Activated CD4-positive, alpha-beta memory T cell treated with anti-CD3 and anti-CD28 coated beads for 36 hours (primary cell): ENCODE data around the gene CATSPERD. TPM values are rescaled to one million over a fixed set of nuclear protein-coding genes. Genes with fewer than 3 reads are reported as not detected.
"Not testable (repeated sequence)": the region's sequence is repeated elsewhere in the genome, so short reads cannot be mapped to it uniquely, and the experiment has no call there.

Source experiments
- CTCF ChIA-PET: fragments of 350-600 bp; sonication (Branson Sonifier 250); formaldehyde crosslinking; loops from one replicate; lab custom pipeline; 2021; ENCODE audit warnings: antibody characterized with exemption, inconsistent platforms; lab: Charles Lee
- POLR2A ChIA-PET: fragments of 350-600 bp; sonication (Branson Sonifier 250); formaldehyde crosslinking; loops from one replicate; lab custom pipeline; 2021; ENCODE audit warnings: antibody characterized with exemption; lab: Charles Lee
- DNase-seq: peaks from one replicate; pipeline ENCODE4 v3.0.0-alpha.2; 2020
- H3K27ac Mint-ChIP-seq: one replicate; pipeline ENCODE4 v1.8.0; 2021; ENCODE audit warnings: mixed read lengths
- H3K27me3 Mint-ChIP-seq: one replicate; pipeline ENCODE4 v1.8.0; 2021; ENCODE audit warnings: mixed read lengths
- H3K36me3 Mint-ChIP-seq: one replicate; pipeline ENCODE4 v1.8.0; 2021; ENCODE audit warnings: mixed read lengths
- H3K4me1 Mint-ChIP-seq: one replicate; pipeline ENCODE4 v1.8.0; 2021; ENCODE audit warnings: low read depth, mixed read lengths
- H3K4me3 Mint-ChIP-seq: one replicate; pipeline ENCODE4 v1.8.0; 2021; ENCODE audit warnings: mild to moderate bottlenecking, mixed read lengths
- H3K9me3 Mint-ChIP-seq: one replicate; pipeline ENCODE4 v1.8.0; 2021; ENCODE audit warnings: mixed read lengths
- intact Hi-C: fragments of 100-400 bp; cut with micrococcal nuclease; formaldehyde crosslinking; loops from one replicate; pipeline ENCODE4 v1.15.1; 2023
- total RNA-seq, 2 experiments: library from RNA; stranded (reverse); gene quantifications; one replicate each; pipeline ENCODE4 v1.2.3, GENCODE V29; 2021

CATSPERD gene
- total RNA-seq, 2 experiments from 2014 or later, result not detected

- no peak overlapping the region for H3K27ac Mint-ChIP-seq
- POLR2A ChIA-PET, result interaction anchor here (1.3 to 2.3 kb wide), 6 partner anchors 8 to 141 kb away, joined by 3 to 13 read pairs (median 4); partner anchors contain the start of genes CATSPERD, DUS3L, LONP1 and SAFB
- H3K27me3 Mint-ChIP-seq, result no peaks in the 10 kb centered on the region
- H3K9me3 Mint-ChIP-seq, result no peaks in the 10 kb centered on the region
- CTCF ChIA-PET, result interaction anchor here (0.6 to 5.6 kb wide), 13 partner anchors 9 to 117 kb away, joined by 3 to 103 read pairs (median 5); partner anchors contain the start of genes CATSPERD, DUS3L and LONP1
- intact Hi-C loops, result loop anchor here (10.0 kb wide), 1 partner anchor 267 kb away; no protein-coding TSS in a partner anchor
- peaks cover 24% of the 10 kb centered on the region for H3K4me1 Mint-ChIP-seq
- peaks cover 26% of the 10 kb centered on the region for H3K36me3 Mint-ChIP-seq
- peak overlapping the region; percentile 71 for H3K4me3 Mint-ChIP-seq
- no peak for DNase-seq
These were observed 32.9 kb upstream of the CATSPERD start for GRCh38 chr19:5687360-5688198.

GRCh38 chr19:5688262-5688881, 32.1 kb upstream of the CATSPERD start:
- peaks cover 31% of the 10 kb centered on the region for H3K4me1 Mint-ChIP-seq

DNA sequence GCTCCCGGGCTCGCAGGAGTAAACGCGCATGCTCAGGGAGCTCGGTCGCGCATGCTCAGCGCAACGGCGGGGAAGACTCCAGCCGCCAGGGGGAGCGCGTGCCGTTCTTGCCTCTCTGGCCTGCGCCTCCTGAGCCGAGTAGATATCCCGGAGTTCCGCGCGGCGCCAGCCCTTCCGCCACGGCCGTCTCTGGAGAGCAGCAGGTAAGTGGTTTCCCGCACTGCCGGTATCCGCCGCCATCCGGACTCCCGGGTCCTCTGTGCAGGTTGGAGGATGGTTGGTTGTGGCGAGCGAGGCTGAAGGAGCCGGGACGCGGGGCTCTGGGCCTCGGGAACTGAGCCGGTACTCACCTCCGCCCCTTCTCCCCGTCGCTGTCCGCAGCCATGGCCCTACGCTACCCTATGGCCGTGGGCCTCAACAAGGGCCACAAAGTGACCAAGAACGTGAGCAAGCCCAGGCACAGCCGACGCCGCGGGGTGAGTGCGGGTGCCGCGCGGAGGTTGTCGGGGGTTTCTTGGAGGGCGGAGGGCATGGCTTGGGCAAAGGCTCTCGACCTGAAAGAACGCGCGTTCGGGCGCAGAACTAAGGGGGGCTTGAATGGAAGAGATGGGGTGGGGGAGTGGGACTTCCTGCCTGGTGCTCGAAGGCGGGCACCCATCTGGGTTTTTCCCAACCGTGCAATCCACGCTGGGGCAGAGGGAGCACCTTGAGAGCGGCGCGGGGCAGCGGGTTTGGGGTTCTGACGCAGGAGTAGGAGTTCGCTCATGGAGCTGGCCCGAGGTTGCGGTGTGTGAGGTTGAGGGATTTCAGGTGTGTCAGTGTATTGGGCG, 30.1 kb upstream of the CATSPERD start, which contains the start of gene RPL36:
Gene RPL36, plus strand, starts transcription at position 171 of the 830 bp plus-strand sequence. Its CDS starts 213 bp downstream, at position 384.
- Mint-ChIP-seq H3K36me3 (peaks cover 42% of the 10 kb centered on the region), H3K4me3 (peak within 1 kb of the TSS; percentile 96), H3K9me3 (no peaks in the 10 kb centered on the region), H3K27me3 (no peaks in the 10 kb centered on the region), H3K27ac (peak within 1 kb of the TSS; percentile 95), H3K4me1 (peaks cover 31% of the 10 kb centered on the region)
- DNase-seq, result peak; percentile 99
- ChIA-PET CTCF (interaction anchor here (0.6 to 5.6 kb wide), 32 partner anchors 8 to 899 kb away, joined by 3 to 103 read pairs (median 4); partner anchors contain the start of genes CATSPERD, FEM1A, LONP1 and MICOS13), POLR2A (interaction anchor here (0.5 to 4.0 kb wide), 10 partner anchors 11 to 213 kb away, joined by 3 to 70 read pairs (median 4); partner anchors contain the start of genes CATSPERD, LONP1, NDUFA11 and SAFB)
- intact Hi-C loops, result loop anchor here (1.0 to 2.0 kb wide), 3 partner anchors 10 to 100 kb away; partner anchors contain the start of genes DUS3L and MICOS13

More at GRCh38 chr19:5688262-5688881, 32.1 kb upstream of the CATSPERD start:
- Mint-ChIP-seq H3K36me3 (peaks cover 32% of the 10 kb centered on the region), H3K4me3 (peak overlapping the region; percentile 24)
- ChIA-PET CTCF (interaction anchor here (1.1 to 5.6 kb wide), 7 partner anchors 13 to 116 kb away, joined by 4 to 103 read pairs (median 6); partner anchors contain the start of genes CATSPERD, LONP1, NRTN and SAFB), POLR2A (interaction anchor here (2.1 to 4.0 kb wide), 3 partner anchors 30 to 32 kb away, joined by 11 to 70 read pairs (median 13); partner anchors contain the start of genes CATSPERD and LONP1)
- not testable (repeated sequence) for DNase-seq, H3K9me3 Mint-ChIP-seq, H3K27me3 Mint-ChIP-seq, H3K27ac Mint-ChIP-seq
- intact Hi-C loops, result loop anchor here (10.0 kb wide), 1 partner anchor 266 kb away; no protein-coding TSS in a partner anchor

DNA sequence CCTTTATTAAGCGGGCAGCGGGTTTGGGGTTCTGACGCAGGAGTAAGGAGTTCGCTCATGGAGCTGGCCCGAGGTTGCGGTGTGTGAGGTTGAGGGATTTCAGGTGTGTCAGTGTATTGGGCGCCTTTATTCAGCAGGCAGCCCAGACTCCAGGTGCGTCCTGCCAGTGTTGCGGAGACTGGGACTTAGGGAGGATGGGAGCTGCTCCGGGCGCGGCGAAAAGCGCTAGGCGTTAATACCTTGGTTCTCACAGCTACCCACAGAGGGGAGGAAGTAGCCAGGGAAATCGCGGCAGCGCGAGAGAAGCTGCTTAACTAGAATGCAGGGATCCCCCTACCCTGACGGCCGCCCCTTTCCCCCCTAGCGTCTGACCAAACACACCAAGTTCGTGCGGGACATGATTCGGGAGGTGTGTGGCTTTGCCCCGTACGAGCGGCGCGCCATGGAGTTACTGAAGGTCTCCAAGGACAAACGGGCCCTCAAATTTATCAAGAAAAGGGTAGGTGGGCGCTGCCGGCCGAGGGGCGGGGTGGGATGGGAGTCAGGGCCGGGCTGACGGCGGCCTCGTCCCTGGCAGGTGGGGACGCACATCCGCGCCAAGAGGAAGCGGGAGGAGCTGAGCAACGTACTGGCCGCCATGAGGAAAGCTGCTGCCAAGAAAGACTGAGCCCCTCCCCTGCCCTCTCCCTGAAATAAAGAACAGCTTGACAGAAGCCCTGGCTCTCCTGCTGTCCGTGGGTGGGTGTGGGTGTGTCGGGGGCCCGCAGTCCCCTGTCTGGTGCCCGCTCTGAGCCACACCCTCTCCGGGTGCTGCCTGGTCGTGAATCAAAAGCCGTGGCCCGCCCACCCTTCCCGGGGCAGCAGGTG, 29.2 kb upstream of the CATSPERD start:
- CTCF ChIA-PET, result interaction anchor here (1.2 to 5.6 kb wide), 4 partner anchors 16 to 113 kb away, joined by 3 to 103 read pairs (median 6); partner anchors contain the start of genes CATSPERD and LONP1
- Mint-ChIP-seq H3K4me3 (peak overlapping the region; percentile 96), H3K27ac (peak overlapping the region; percentile 95), H3K9me3 (no peaks in the 10 kb centered on the region), H3K36me3 (peaks cover 42% of the 10 kb centered on the region), H3K4me1 (peaks cover 31% of the 10 kb centered on the region), H3K27me3 (no peaks in the 10 kb centered on the region)
- POLR2A ChIA-PET, result interaction anchor here (0.7 to 4.0 kb wide), 10 partner anchors 9 to 213 kb away, joined by 3 to 70 read pairs (median 5); partner anchors contain the start of genes CATSPERD, LONP1, NDUFA11 and SAFB
- intact Hi-C loops, result loop anchor here (1.0 to 2.0 kb wide), 3 partner anchors 11 to 100 kb away; partner anchors contain the start of genes DUS3L and MICOS13
- DNase-seq, result peak; percentile 76

GRCh38 chr19:5691822-5692722, 28.4 kb upstream of the CATSPERD start:
- no peaks in the 10 kb centered on the region for H3K27me3 Mint-ChIP-seq
- peak overlapping the region; percentile 95 for H3K27ac Mint-ChIP-seq
- peaks cover 28% of the 10 kb centered on the region for H3K4me1 Mint-ChIP-seq
- POLR2A ChIA-PET, result interaction anchor here (0.9 to 4.0 kb wide), 7 partner anchors 10 to 112 kb away, joined by 3 to 70 read pairs (median 6); partner anchors contain the start of genes CATSPERD, LONP1, SAFB and SAFB2
- DNase-seq, result peak; percentile 35
- intact Hi-C loops, result loop anchor here (2.0 kb wide), 1 partner anchor 99 kb away; the partner anchor contains the start of gene DUS3L
- H3K36me3 Mint-ChIP-seq, result peaks cover 46% of the 10 kb centered on the region
- H3K9me3 Mint-ChIP-seq, result no peaks in the 10 kb centered on the region
- H3K4me3 Mint-ChIP-seq, result peak overlapping the region; percentile 96
- CTCF ChIA-PET, result interaction anchor here (1.2 to 1.6 kb wide), 2 partner anchors 104 to 112 kb away, joined by 3 to 5 read pairs; no protein-coding TSS in a partner anchor

- Mint-ChIP-seq H3K27ac (peak overlapping the region; percentile 85), H3K4me3 (peak overlapping the region; percentile 96), H3K4me1 (peaks cover 28% of the 10 kb centered on the region), H3K27me3 (no peaks in the 10 kb centered on the region), H3K36me3 (peaks cover 46% of the 10 kb centered on the region), H3K9me3 (no peaks in the 10 kb centered on the region)
- DNase-seq, result no peak
- intact Hi-C loops, result no loop called here
- ChIA-PET POLR2A (interaction anchor here (1.9 kb wide), 1 partner anchor 26 kb away, joined by 8 read pairs; no protein-coding TSS in a partner anchor), CTCF (no interaction called here)
These were observed 27.7 kb upstream of the CATSPERD start for GRCh38 chr19:5692723-5693194.

DNA sequence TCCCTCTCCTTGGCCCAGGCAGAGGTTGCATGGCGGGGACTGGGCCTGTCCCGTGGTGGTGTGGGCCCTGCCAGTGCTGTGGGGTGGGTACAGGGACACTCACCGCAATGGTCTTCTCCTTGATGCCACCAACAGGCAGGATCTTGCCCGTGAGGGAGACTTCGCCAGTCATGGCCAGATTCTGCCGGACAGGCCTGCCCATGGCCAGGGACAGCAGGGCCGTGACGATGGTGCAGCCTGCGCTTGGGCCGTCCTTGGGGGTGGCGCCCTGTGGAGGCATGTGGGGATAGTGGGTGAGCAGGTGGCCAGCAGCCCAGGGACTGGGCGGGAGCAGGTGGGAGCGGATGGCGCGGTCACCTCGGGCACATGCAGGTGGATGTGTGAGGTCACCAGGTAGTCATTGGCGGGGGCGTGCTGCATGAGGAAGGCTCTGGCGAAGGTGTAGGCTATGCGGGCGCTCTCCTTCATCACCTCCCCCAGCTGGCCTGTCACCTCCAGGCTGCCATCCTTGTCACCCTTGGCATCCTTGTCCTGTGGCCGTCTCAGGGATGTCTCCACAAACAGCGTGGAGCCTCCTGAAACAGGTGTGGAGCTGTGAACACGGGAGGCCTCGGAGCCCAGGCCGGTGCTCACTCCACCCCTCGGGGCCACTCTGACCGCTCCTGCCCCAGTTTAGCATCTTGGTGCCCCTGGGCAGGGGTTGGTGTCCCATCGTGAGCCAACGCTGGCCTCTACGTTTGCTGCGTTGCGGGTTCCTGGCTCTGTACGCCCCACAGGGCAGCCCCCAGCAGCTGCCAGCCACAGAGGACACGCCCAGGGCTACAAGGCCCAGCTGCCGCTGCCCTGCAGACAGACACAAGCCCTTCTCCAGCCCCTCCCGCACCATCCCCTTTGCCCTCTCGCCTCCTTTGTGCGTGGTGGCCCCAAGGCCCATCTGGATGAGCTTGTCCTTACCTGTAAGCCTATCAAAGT, 27.0 kb upstream of the CATSPERD start:
- intact Hi-C loops, result no loop called here
- DNase-seq, result peak; percentile 26
- no peaks in the 10 kb centered on the region for H3K27me3 Mint-ChIP-seq
- H3K4me3 Mint-ChIP-seq, result peak overlapping the region; percentile 35
- H3K27ac Mint-ChIP-seq, result peak overlapping the region; percentile 18
- H3K36me3 Mint-ChIP-seq, result peaks cover 51% of the 10 kb centered on the region
- H3K9me3 Mint-ChIP-seq, result no peaks in the 10 kb centered on the region
- ChIA-PET CTCF (no interaction called here), POLR2A (interaction anchor here (0.9 to 1.9 kb wide), 3 partner anchors 13 to 134 kb away, joined by 3 to 8 read pairs (median 3); no protein-coding TSS in a partner anchor)
- H3K4me1 Mint-ChIP-seq, result peaks cover 23% of the 10 kb centered on the region

DNA sequence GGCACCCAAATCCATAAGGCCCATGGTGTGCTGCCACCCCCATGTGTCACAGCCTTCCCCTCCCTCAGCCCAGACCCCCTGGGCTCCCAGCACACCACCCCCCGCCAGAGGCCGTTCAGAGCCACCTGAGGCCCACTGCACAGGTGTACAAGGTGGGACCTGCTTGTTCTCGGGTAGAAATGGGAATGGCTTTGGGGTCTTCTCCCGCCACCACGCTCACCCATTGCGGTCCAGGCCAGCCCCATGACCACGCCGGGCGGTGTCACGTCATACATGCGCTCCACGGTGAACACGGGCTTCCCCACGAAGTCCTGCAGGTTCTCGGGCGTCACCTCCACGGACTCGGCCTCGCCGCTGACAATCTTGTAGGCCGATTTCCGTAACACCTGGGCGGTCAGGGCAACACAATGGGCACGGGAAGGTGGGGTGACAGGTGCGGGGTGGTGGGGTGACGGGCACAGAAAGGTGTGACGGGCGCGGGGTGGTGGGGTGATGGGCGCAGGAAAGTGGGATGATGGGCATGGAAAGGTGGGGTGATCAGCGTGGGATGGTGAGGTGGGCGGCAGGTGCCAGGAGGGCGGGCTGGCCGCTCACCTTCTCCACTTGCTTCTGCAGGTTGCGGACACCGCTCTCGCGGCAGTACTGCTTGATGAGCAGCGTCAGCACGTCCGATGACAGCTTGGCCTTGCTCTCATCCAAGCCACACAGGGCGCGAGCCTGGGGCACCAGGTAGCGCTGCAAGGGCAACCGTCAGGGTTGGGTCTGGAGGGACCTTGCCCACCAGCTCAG, 26.1 kb upstream of the CATSPERD start:
- peaks cover 22% of the 10 kb centered on the region for H3K4me1 Mint-ChIP-seq
- intact Hi-C loops, result no loop called here
- no peaks in the 10 kb centered on the region for H3K9me3 Mint-ChIP-seq
- H3K4me3 Mint-ChIP-seq, result no peak overlapping the region
- no peak for DNase-seq
- ChIA-PET CTCF (no interaction called here), POLR2A (interaction anchor here (0.9 to 1.9 kb wide), 3 partner anchors 12 to 133 kb away, joined by 3 to 8 read pairs (median 3); no protein-coding TSS in a partner anchor)
- no peaks in the 10 kb centered on the region for H3K27me3 Mint-ChIP-seq
- peak overlapping the region; percentile 49 for H3K27ac Mint-ChIP-seq
- H3K36me3 Mint-ChIP-seq, result peaks cover 57% of the 10 kb centered on the region
